ENCODE results near the gene TBC1D2.
"Not testable (repeated sequence)": the region's sequence is repeated elsewhere in the genome, so short reads cannot be mapped to it uniquely, and the experiment has no call there.

The TBC1D2 gene

DNA sequence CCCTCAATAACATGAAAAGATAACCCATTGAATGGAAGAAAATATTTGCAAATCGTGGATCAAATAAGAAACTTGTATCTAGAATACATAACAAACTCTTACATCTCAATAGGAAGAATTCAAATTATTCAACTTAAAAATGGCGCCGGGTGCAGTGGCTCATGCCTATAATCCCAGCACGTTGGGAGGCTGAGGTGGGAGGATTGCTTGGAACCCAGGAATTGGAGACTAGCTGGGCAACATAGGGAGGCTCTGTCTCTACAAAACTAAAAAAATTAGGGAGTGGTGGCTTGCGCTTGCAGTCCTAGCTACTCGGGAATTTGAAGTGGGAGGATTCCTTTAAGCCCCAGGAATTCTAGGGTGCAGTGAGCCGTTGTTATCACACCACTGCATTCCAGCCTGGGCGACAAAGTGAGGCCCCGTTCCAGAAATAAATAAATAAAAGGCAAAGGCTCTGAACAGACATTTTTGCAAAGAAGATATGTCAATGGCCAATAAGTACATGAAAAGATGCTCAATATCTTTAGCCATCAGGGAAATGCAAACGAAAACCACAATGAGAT, 21.5 kb upstream of the TBC1D2 start:
- in situ Hi-C loops (cut with HindIII; ENCODE audit: low sequenced_read_pairs): no loop called here

DNA sequence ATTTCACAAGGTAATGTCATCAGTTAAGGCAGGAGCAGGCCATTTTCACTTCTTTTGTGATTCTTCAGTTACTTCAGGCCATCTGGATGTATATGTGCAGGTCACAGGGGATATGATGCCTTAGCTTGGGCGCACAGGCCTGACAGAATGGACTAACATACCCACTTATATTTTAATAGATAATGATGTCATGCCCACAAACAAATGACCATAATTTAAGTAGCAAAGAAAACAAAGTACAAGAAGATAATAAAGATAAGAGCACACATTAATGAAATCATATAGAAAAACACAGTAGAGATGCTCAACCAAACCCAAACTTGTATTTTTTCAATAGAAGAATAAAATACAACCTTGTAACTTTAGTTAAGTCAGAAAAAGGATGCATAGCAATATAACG, 19.7 kb upstream of the TBC1D2 start:
- in situ Hi-C loops (cut with HindIII; ENCODE audit: low sequenced_read_pairs): no loop called here

DNA sequence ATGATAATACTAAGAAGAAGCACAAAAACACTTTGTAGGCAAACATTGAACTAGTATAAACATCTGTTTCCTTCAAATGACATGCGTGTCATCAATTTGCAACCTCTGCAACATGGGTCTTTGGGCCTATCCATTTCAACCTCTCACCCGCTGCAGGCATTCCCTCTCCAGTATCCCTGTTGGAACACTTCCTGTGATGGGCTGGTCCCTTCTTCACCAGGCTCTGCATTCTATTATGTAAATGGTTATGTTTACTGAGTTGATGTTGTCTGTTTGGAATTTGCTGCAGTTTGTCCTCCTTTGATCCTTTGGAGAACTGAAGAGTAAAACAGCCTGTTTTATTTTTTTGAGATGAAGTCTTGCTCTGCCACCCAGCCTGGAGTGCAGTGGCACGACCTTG, 16.6 kb upstream of the TBC1D2 start:
- in situ Hi-C loops (cut with HindIII; ENCODE audit: low sequenced_read_pairs): no loop called here

DNA sequence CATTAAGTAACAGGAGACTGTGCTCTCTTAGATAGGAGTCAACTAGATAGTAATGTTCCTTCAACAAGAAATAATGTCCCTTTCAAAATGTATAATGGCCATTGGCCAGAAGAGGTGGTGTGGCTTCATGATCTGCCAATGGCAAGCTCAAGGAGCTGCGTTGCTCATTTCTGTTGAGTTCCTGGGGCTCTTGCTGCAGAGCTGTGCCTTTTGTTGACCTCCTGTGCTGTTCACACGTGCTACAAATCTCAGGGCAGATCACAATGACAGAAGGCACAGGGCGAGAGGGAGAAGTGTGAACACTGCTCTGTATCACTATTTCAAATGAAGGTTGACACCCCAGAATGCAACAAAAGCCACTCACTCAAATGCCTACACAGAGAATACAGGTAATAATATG, 16.0 kb upstream of the TBC1D2 start:
- in situ Hi-C loops (cut with HindIII; ENCODE audit: low sequenced_read_pairs): no loop called here

DNA sequence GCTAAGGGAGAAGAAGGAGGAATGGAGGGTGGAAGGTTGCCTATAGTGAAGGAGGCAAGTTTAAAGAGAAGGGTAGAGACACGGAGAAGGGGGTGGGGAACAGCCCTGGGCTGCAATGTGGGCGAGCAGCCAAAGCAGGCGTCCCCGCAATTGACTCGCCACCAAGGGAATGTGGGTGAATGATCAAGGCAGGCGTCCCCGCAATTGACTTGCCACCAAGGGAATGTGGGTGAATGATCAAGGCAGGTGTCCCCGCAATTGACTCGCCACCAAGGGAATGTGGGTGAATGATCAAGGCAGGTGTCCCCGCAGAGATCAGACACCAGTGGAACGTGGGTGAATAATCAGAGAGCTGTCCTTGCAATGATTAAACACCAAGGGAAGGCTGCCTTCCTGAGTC, 14.8 kb upstream of the TBC1D2 start:
- in situ Hi-C loops (cut with HindIII; ENCODE audit: low sequenced_read_pairs): not testable (repeated sequence)

DNA sequence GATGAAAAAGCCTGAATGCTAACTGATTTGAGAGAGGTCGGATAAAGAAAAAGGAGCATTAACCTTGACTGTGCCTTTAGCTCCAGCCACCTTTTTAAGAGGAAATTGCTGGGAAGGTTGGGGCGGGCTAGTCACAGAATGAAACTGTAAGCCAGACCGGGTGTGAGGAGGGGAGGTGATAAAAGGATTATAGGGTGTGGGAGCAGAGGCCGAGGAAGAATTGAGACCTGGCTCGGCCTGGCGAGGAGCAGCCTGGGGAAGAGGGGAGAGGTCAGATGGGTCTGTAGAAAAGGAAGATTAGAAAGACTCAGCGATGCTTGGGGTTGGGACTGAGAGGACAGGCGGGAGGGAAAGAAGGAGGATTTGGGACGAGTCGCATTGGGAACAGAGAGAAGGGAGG, 14.2 kb upstream of the TBC1D2 start:
- in situ Hi-C loops (cut with HindIII; ENCODE audit: low sequenced_read_pairs): loop anchor here (10.0 kb wide), 1 partner anchor 145 kb away; no protein-coding TSS in a partner anchor

DNA sequence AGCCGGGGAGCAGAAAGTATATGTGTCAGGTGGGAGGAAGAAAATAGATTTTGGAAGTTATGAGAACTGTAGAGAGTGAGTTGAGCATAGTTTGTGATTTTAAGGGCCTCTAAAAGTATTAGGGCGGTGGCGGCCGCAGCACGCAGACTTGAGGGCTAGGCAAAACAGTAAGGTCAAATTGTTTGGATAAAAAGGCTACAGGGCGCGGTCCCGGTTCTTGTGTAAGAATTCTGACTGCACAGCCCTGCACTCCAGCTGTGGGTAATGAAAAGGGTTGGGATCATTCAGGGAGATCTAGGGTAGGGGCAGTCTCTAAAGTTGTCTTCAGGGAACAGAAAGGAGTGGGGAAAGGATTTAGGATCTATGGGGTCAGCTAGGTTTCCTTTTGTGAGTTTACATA, 12.1 kb upstream of the TBC1D2 start:
- in situ Hi-C loops (cut with HindIII; ENCODE audit: low sequenced_read_pairs): loop anchor here (10.0 kb wide), 1 partner anchor 143 kb away; no protein-coding TSS in a partner anchor

DNA sequence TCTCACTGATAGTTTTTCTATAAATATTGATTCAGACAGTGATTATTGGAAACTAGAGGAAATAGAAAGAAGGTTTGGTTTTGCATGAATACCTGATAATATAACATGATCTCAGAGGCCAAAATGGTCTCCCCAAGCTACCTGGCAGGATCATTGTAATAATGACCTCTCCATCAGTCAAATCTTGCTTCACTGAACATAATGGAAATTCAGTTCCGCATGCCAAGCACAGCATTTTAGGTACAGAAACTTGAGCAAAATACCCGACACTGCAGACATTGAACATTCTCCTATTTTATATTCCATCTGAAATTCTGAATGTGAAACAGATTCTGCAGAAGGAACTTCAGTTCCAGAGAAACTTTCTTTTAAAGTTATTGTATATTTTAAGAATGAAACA, 9.1 kb upstream of the TBC1D2 start:
- in situ Hi-C loops (cut with HindIII; ENCODE audit: low sequenced_read_pairs): loop anchor here (10.0 kb wide), 1 partner anchor 140 kb away; no protein-coding TSS in a partner anchor

DNA sequence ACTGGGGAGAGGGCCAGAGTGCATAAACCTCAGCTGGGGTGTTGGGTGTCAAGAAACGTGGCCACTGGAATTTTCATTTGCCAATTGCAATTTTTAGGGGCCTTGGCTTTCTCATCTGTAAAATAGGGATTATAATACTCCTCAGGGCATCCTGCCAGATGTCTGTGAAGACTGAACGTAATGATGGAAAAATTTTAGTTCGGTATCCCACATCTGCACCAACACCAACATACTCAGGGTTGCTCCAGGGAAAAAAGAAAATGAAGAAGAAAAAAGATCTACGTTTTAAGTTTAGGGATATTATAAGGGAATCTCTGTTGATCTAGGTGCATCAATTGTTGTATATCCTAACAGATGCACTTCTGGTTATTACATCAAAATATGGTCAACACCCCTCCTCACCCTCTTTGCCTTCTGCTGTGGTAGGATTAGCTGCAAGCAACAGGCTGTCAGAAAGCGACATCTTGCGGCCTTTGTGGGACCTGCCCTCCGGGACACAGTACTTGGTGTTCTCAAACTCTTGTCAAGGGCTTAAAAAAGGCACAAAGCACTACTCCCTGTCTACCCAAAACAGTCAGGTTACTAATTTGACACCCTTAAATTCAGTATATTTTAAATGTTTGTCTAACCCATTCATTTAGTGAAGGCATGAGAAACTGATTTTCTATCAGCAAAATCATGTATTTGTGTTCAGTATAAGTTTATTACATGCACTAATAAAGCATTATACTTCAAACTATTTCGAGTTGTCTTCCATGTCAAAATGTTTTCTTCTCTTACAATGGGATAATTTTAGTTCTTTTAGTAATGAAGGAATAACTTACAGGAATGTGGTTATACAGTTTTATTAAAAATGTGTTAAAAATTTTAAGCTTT, 8.3 kb upstream of the TBC1D2 start:
- in situ Hi-C loops (cut with HindIII; ENCODE audit: low sequenced_read_pairs): loop anchor here (10.0 kb wide), 1 partner anchor 139 kb away; no protein-coding TSS in a partner anchor

DNA sequence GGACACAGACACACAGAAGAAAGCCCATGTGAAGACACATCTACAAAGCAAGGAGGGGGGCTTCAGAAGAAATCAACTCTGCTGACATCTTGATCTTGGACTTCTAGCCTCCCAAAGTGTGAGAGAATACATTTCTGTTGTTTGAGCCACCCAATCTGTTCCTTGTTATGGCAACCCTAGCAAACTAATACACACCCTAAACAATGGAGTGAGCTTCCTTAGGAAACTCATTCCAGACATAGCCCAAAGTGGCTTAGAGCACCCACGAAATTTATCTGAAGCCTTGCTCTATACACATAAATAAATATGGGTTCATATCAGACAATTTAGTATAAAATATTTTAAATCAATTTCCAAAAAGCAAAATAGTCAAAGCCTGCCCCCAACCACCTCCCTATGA, 7.6 kb upstream of the TBC1D2 start:
- in situ Hi-C loops (cut with HindIII; ENCODE audit: low sequenced_read_pairs): loop anchor here (10.0 kb wide), 1 partner anchor 138 kb away; no protein-coding TSS in a partner anchor

DNA sequence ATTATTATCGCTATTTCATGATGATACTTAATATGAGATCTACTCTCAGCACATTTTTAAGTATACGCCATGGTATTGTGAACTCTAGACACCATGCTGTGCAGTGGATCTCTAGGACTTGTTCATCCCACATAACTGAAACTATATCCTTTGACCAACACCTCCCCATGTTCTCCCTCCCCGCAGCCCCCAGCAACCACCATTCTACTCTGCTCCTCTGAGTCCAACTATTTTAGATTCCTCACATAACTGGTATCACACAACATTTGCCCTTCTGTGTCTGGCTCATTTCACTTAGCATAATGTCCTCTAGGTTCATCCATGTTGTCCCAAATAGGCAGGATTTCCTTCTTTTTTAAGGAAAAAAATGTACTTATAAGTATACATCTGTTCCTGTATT, 6.6 kb upstream of the TBC1D2 start:
- in situ Hi-C loops (cut with HindIII; ENCODE audit: low sequenced_read_pairs): loop anchor here (10.0 kb wide), 1 partner anchor 137 kb away; no protein-coding TSS in a partner anchor

DNA sequence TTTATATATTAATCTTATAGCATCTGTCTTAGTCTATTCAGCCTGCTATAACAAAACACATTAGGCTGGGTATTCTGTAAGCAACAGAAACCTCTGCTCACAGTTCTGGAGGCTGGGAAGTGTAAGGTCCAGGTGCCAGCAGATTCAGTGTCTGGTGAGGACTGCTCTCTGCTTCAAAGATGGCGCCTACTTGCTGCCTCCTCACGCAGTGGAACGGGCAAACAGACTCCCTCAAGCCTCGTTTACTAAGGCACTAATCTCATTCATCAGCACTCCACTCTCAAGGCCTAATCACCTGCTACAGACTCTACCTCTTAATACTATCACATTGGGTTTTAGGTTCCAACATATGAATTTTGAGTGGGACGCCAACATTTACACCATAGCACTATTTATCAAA, 5.2 kb upstream of the TBC1D2 start:
- in situ Hi-C loops (cut with HindIII; ENCODE audit: low sequenced_read_pairs): loop anchor here (10.0 kb wide), 1 partner anchor 136 kb away; no protein-coding TSS in a partner anchor

DNA sequence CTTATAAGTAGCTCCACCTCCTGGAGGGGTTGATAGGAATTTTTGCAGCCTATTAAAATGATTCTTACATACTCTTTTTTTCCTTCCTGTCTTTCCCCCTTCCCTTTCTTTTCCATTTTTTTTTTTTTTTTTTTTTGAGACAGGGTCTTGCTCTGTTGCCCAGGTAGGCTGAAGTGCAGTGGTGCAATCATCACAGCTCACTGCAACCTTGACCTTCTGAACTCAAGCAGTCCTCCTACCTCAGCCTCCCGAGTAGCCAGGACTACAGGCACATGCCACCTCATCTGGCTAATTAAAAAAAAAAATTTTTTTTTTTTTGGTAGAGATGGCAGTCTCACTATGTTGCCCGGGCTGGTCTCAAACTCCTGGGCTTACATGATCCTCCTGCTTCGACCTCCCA, 4.3 kb upstream of the TBC1D2 start:
- in situ Hi-C loops (cut with HindIII; ENCODE audit: low sequenced_read_pairs): loop anchor here (10.0 kb wide), 1 partner anchor 135 kb away; no protein-coding TSS in a partner anchor

DNA sequence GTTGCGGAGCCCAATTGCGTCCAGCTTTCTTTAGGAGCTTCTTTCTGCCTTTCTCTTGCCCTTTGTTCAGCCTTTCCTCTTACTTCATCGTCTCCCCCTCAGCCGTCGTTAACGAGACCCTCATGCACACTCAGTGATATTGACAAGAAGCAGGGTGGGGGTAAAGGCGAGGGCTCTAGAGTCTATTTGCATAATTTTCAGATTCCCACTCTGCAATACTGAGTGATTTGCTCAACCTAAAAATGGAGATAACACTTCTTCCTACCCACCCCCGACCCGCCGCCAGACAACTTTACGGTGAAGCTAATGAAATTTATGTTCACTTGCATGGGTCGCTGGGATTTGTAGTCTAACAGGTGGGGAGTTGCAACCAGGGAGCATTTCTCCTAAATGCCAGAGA, 1.3 kb upstream of the TBC1D2 start:
- in situ Hi-C loops (cut with HindIII; ENCODE audit: low sequenced_read_pairs): no loop called here

DNA sequence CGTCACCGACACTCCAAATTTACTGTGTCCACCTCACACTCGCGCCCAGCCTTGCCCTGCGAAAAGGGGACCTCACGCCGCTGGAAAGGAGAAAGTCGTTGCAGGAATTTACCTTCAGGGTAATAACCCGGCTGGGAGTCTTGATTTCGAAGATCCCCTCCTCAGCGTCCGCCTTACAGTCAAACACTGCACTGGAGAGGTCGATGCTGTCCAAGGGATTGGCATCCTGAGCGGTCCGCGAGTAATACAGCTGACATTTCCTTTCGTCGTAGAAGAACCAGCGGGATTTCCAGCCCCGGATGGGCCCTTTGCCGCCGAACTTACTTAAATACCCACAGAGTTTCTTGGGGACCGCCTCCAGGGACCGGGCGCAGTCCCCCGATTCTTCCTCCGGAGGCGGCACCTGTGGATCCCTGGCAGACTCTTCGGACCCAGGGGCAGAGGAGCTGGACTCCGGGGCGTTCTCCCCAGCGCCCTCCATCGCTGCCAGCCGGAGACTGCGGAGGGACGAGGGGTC, 330 bp downstream of the TBC1D2 start:
- in situ Hi-C loops (cut with HindIII; ENCODE audit: low sequenced_read_pairs): no loop called here

DNA sequence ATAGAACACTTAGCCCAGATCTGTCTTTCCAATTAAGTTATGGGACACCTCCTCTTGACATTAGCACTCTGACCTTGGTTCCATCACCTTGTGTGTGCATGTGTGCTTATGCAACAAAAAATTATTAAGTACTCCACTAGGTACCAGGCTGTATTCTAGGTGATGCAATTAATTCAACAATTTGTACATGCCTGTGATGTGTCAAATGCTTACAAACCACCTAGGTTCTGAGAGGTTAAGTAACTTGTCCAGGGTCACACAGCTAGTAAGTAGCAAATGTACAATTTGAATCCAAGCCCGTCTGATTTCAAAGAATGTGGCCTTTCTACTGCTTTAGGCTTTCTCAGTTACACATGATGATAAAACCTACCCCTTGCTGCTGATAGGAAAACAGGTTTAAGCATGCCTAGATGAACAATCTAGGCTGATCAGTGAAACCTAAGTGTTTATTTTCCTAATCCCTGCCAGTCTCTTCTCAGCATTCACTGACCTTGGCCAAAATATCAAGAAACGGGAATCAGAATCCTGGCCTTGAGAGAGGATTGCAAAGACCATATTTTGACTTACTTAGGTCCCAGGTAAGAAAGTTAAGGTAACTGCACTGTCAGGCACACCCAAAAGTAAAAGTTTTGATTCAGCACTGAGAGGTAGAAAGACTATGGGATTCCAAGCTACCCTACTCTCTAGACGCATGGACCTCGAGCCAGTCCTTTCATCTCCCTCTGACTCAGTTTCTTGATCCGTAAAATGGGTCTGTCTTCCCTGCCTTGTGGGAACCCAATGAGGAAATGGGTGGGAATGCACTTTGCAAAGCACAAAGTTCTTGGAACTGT, 1.0 kb downstream of the TBC1D2 start:
- in situ Hi-C loops (cut with HindIII; ENCODE audit: low sequenced_read_pairs): no loop called here

DNA sequence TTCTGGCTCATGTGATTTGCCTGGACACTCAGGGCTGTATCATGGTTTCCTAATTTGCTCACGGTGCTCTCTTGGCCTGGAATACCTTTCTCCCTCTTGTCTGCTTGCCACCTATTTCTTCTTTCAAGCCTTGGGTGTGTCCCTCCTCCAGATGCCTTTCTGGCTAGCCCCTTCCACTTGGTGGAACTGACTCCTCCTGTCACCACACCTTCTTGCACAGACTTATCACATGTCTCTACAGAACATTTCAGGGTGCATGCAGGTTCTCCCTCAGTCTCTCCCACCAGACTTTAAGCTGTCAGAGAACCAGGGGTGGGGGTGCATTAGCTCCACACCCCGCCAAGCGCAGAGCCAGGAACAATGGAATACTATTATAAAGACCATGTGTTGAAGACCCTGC, 1.9 kb downstream of the TBC1D2 start:
- in situ Hi-C loops (cut with HindIII; ENCODE audit: low sequenced_read_pairs): no loop called here

DNA sequence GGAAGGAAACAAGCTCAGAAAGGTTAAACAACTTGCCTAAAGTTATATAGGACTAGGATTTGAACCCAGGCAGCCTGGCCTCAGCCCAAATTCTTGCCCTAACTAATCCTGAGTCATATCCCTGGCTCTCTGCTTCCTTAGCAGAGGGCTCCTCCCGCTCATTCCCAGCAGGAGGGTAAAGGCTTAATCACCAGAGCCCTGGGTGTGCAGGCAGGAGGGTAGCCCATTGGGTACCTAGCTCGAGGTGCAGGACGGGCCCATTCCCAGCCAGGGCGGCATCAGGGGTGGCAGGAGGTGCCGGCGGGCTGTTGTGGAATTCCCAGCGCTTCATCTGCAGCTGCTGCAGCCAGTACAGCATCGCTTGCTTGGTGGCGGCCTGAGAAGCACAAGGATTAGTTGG, 3.9 kb downstream of the TBC1D2 start:
- in situ Hi-C loops (cut with HindIII; ENCODE audit: low sequenced_read_pairs): no loop called here

DNA sequence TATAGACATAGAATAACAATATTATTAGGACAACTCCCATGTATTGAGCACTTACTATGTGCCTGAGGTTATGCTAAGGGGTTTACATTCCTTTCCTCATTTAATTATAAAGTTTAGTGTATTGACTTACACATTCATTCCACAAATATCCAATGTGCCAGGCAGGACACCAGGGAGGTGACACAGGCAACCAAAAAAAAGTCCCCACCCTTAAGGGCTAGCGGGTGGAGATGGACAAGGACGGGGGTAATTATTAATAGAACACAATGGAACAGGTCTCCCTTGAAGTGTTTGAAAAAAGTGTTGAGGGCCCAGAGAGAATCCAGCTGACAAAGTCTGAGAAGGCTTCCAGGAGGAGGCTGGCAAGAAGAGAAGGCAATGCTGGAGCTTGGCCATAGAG, 5.7 kb downstream of the TBC1D2 start:
- in situ Hi-C loops (cut with HindIII; ENCODE audit: low sequenced_read_pairs): no loop called here

DNA sequence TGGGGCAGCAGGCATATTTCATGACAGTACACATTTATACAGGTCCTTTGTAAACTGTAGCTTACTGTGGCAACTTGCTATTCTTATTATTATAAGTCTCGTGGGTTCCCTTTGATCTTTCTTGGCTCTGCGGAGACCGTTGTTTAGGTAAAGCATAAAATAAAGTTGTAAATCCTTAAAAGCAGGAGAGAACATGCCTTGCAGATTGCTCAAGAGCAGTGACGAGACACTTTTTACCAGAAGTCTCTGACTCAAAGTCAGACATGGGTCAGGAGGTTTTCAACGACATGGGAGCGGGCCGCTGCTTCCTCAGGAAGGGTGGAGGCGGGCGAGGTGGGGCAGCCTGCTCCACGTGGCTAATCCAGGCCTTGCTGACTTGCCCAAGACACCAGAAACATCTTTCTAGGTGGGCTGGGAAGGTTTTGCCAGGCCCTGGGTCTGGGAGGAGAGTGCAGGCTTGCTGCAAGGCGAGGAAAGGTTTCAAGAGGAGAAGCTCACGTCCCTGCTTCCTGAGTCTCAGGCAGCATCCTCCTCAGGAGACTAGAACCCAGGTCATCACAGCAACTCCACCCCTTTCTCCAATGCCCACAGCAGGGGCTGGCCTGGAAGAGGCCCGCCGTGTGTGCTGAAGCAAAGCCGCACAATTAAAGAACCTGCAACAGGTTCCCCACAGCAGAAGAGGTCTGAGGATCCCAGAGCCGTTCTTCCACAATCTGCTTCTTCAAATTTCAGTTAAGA, 6.5 kb downstream of the TBC1D2 start:
- in situ Hi-C loops (cut with HindIII; ENCODE audit: low sequenced_read_pairs): no loop called here
